HG03521 (cell line): ENCODE data around the gene ASCL4.
A peak's percentile ranks its signal among the peaks of the same experiment; 100 is the strongest.

Experiments used
- ATAC-seq: cut with Tn5 transposase; IDR thresholded peaks from one replicate; pipeline ENCODE4 v1.9.1; 2021; ENCODE audit warnings: mild to moderate bottlenecking, moderate library complexity; ENCODE audit not compliant: unreplicated experiment

ASCL4 gene

DNA sequence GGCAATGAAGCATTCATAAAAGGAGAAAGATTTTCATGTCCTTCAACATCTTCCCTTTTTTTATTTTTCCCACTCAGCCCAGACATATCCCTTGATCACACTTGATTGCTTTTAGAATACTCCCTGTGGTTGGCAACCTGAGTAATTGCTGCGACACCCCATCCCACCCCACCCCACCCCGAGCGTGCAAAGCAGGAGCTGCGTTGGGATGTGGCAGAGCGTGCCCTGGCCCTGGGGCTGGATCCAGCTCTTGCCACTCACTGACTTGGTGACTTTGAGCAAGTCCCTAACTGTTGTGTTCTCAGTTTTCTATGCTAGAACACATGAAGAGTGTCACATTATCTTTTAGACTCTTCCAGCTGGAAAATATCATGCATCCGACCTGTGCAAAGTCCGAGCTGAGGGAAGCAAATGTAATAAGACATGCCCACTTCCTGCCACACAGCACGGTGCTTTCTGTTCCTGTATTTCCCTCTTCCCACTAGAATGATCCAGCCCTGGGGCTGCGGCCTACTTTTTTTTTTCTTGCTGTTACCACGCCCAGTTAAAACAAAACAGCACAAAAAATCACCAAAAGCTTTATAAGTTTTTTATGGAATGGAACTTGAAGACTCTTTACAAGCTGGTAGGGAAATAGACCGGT, 4.0 kb downstream of the ASCL4 start:
- ATAC-seq: no peak

DNA sequence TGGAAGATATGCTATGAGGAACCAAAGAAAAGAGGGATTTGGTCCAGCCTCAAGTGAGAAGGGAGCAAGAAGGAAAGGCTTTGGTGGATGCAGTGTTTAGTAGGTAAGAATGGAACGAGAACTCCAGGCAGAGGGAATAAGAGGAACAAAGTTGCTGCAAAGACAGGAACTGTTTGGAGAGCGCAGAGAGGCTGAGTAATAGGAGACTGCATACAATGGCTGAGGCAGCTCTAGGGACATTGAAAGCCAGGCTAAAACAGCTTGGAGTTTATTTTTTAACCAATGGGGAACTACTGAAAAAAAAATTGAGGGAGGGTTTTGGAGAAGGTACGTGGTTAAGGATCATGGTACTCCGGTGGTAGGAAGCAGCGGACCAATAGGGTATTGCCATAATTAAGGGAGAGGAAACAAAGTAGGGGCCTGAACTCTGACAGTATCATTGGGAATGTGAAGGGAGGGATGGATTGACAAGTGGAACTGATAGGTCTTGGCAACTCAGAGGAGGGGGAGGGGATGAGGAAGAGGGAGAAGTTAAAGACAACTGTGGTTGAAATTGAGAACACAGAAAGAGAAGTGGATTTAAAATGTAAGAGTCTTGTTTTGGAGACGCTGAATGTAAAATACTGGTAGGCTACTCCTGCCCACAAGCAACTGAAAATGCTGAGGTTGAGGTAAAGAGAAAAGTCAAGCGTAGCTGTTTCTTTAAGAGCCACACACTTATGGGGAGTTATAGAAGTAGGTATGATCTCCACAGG, 4.8 kb downstream of the ASCL4 start:
- ATAC-seq: peak; percentile 58

DNA sequence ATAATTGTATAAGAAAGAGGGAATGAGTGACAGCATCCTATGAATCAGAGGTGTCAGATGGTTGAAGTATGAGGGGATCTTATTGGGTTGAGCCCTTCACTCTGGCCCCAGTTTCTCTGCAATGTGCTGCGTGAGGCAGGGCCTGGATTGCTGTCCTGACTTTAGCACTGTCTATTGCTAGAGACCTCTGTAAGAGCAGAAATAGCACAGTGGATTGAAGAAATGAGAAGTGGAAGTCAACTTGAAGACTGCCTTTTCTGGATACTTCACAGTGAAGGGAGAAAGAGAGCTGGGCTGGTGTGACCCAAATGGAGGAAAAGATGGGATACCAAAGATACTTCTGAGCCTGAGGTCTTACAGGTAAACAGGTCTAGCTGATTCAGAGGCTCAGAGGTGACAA, 5.8 kb downstream of the ASCL4 start:
- ATAC-seq: no peak

DNA sequence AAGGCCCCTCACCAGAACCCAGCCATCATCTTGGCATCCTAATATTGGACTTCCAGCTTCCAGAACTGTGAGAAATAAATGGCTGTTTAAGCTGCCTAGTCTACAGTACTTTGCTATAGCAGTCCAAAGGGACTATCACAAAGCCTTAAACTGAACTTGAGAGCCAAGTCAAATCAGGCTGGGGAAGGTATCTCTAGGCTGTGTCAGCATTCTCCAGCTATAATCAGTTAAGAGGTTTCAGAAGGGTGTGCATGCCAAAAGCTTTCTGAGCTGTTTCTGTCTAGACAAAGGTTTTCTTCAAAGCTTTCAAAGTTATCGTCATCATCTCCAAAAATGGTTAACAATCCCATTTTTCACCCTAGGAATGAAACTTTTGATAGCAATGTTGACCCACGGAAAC, 7.6 kb downstream of the ASCL4 start:
- no peak for ATAC-seq

DNA sequence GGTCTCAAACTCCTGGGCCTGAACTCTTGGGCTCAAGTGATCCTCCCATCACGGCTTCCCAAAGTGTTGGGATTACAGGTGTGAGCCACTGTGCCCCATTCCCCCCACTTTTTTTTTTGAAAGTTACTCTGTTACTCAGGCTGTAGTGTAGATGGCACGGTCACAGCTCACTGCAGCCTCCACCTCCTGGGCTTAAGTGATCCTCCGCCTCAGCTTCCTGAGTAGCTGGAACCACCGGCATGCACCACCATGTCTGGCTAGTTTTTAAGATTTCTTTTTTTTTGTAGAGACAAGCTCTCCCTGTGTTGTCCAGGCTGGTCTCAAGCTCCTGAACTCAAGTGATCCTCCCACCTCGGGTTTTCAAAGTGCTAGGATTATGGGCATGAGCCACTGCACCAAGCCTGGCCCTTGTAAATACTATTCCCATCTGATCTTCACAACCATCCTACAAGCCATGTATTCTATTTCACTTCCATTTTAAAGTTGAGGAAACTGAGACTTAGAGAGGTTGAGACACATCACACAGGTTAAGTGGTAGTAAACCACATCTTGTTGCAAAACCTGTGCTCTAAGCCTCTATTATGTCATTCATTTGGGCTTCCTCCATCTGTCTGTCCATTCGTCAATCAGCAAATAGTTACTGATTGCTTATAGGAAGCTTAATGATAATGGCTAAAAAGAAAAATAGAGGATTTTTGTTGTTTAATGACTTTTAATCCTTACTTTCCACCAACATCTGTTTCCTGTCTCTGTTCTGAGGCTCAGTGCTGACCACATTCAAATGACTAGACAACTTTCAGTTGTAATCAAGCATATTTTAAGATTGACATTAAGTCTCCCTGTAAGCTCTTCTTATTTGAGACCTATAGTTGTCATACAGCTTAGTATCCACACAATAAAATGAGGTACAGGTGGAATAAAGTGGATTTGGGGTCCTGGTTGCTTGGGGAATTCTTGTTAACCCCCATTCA, 9.2 kb downstream of the ASCL4 start:
- peak; percentile 42 for ATAC-seq

DNA sequence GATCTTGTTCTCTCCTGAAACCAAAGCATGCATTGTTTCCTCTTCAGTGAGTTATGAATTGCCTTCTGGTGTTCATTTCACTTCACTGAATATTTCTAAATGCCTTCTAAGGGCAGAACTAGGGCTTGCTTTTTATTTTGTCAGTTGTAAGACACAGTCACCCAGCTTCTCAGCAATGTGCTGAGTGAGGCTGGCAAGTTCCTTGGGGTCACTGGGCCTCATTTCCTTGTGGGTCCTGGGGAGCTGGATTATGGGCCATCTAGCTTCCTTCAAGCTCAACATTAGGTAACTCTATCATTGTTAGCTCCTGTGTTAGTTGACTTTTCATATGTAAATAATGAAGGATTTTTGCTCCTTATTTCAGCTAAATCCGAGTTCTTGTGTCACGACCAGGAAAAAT, 13.8 kb downstream of the ASCL4 start:
- ATAC-seq: no peak

DNA sequence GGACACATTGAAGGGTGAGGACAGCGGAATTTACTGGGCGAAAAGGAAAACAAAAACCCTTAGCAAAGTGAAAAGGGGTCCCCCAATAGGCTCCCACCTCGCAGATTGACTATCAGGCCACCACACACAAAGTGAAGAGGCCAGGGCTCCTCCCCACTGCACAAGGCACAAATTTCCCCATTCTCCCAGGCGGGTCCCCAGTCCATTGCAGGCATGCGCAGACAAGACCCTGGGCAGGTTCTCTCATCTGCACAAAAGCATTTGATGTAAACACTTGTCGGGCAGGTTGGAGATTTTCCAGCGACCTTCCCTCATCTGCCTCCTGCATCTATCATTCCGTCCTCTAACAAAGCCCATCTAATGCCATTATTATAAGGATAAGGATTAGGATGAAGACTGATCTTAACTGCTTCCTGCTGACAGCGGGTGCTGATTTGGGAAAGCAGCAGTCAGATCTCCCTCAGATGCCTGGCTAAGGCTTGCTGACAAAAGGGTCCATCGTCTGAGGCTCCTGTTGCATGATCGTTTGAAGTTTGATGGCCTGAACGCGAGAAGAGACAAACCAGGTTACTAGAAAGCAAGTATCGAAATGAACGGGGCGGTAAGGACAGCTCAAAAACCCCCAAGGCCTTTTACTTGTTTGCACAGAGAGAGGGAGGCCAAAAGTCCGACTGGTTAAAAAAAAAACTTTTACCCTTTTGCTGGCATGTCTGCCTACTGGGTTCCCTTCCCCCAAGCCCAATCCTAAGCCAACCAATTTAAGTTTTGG, 14.4 kb downstream of the ASCL4 start:
- no peak for ATAC-seq

DNA sequence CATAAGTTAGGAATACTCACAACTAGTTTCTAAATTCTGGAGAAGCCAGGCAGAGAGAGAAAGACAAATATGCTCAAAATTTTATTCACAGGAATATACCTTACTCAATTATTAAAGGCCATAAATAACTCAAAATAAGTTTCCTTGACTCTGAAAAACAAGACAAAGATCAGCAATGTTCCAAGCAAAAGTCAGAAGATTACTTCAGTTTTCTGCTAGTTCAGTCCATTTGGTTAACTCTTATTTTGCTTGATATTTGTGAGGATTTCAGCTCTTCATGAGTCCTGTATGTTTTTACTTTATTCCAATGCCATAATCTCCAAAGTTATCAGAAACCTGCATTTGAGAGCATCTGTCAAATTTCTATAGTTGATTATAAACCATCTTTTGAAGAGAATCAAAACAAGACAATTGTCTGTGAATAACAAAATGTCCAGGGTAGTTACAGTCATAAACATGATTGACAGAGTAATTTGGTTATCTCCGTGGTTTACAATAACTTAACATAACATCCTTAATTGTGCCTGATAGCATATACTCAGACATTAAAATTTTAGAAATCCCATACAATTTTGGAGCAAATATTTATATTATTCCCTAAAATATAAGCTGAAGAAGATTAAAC, 17.1 kb downstream of the ASCL4 start:
- ATAC-seq: no peak

DNA sequence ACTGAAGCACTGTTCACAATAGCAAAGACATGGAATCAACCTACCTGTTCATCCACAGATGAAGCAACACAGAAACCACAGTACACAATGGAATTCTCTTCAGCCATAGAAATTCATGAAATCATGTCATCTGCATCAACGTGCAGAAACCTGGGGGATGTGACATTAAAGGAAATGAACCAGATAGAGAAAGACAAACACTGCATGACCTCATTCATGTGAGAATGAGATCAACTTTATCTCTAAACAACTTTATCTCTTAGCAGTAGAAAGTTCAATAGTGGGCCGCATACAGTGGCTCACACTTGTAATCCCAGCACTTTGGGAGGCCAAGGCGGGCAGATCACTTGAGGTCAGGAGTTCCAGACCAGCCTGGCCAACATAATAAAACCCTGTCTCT, 19.9 kb downstream of the ASCL4 start:
- no peak for ATAC-seq

DNA sequence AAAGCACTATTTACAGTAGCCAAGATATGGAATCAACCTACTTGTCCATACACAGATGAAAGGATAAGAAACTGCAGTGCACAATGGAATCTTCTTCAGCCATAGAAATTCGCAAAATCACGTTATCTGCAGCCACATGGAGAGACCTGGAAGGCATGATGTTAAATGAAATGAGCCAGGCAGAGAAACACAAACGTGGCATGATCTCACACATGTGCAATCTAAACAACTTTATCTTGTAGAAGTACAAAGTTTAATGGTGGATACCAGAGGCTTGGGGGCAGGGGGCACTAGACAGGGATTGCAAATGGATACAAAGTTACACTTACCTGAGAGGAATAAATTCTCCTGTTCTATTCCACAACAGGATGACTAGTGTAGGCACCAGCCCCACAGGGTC, 24.1 kb downstream of the ASCL4 start:
- no peak for ATAC-seq

DNA sequence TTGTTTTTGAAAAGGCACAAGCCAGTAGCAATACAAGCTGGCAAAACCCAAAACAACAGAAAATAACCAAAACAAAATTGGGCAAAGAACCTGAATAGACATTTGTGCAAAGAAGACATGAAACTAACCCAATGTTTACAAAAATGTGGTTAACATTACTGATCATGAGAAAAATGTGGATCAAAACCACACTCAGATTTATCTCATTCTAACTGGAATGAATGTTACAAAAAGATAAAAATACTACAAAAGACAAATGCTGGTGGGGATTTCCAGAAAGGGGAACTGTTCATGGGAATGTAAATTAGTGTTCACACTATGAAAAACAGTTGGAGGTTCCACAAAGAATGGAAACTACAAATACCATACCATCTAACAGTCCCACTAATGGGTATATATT, 26.6 kb downstream of the ASCL4 start:
- ATAC-seq: no peak

DNA sequence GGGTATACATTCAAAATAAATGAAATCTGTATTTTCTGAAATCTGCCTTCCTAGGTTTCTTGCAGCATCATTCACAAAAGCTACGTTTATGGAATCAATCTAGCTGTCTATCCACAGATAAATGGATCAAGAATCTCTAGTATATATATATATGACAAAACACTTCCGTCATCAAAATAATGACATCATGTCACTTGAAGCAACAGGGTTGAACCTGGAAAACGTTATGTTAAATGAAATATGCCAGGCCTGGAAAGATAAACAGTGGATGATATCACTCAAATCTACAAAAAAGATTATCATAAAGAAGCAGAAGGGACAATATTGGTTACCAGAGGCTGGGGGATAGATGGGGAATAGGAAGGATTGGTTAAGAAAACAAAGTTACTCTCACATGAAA, 28.6 kb downstream of the ASCL4 start:
- ATAC-seq: no peak

DNA sequence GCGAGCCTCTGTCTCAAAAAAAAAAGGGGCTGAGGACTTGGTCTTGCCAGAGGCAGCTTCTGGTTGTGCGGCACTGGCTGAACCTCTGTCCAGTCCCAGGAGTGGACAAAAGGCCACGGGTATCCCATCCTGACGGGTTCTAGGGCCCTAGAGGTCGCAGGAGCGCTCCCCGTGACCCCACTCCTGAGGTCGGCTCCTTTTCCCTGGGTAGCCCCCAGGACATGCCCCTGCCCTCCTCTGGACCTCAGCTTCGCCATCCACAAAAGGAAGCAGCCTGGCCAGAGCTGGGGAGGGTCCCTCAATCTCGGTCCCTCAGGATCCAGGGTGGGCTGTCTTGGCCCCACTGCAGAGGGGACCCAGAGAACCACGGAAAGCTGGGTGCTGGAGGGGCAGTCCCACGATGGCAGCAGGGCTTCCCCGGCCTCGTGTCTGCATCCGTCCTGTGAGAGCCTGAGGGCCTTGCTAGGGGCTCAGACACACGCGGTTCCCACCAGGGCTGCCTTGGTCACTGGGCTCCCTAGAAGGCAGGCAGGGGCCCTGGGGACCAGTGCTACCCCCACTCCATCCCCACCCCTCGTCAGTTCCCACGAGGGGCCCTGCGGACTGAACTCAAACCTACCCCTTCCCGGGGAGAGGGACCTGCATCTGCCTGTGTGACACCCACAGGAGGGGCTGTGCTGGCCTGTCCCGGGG, 31.1 kb downstream of the ASCL4 start:
- ATAC-seq: no peak

DNA sequence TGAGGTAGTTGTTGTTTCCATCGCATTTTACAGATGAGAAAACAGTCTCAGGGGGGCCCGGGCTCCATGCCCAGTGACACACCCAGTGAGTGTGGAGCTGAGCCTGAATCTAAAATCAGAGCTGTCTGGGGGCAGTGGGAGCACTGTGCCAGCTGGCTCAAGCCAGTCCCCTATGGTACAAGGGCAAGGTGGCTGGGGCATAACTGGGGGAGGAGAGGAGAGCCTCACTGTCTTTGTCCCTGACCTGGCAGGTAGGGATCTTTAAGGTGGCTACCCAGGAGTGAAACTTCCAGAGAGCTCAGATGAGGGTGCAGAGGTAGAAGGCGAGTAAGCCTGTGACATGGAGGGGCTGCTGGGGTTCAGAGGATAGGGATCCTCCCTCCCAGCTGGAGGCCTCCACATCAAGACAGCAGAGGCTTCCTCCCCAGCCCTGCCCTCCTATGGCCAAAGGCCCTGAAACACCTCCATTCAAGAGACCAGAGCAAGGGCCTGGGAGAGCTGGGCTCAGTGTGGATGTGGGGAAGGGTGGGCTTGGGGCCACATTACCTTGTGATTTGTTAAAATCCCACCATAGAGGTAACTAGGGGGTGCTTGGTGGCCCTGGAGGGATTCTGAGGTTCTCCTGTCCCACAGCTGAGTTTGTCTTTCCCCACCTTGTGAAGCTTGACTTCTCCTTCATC, 33.1 kb downstream of the ASCL4 start:
- ATAC-seq: no peak

DNA sequence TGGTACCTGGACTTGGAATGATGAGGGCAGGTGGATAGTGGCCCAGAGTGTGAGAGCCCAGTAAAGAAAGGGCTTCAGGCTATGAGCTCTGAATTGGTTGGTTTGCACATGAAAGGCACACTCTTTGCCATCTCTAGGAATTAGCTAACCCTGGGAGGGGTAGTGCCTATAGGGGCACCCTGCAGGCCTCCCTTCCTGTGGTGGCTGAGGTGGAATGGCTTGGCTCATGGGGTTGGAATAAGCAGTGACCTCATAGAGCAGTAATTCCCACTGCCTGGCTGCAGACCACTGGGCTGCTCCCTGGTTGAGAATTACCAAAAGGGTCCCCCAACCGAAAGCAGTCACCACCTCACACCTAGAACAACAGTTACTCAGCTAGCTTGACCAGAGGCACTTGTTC, 42.7 kb downstream of the ASCL4 start:
- no peak for ATAC-seq

DNA sequence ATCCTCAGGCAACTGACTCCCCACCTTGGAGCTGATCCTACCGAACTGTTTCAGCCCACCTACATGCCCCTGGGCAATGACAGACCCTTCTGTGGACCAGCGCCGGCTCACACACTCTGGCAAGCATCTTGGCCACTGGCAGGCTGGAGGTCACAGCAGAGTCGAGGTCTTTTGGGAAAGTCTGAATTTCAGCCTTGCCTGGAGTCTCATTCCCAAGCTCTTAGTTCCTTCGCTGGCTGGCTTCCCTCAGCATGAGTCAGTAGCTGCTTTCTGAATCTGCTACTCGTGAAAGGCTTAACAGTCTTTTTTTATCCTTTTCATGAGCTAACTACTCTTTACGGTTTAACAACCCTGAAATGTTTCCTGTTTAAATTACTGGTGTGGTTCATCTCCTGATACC, 44.5 kb downstream of the ASCL4 start:
- ATAC-seq: no peak

DNA sequence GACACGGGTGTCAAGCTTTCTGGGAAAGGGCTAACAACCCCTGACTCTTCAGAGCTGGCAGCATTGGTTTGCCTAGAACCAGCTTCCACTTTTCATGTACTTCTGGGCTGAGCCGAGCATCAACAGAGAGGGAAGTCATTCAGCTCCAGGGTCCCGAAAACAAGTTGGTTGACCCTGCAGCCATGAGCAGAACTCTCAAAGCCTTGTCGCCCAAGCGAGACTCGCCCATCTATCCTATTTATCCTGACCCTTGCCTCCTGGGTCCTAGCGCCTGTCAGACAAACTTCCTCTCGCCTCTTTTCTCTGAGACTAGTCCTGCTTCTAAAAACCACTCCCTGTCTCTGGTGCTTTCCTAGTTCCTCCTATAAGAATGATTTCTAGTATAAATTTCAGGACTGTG, 47.9 kb downstream of the ASCL4 start:
- no peak for ATAC-seq
